ENCODE results near the gene PRPF19. TPM values are rescaled to one million over a fixed set of nuclear protein-coding genes. Genes with fewer than 3 reads are reported as not detected.

PRPF19 gene
- total and polyA plus RNA-seq, 7 donors, result 37.1 to 92.3 (median 41.2) TPM

- intact Hi-C loops (cut with DNase I), result no loop called here
- Histone ChIP-seq H3K4me1 (peaks cover 0 to 29% (median 25%) of the 10 kb centered on the region in 4 donors), H3K9me3 (no peaks in the 10 kb centered on the region), H3K27ac (peak within 1 kb of the TSS in 1 of 4 donors; percentile 26), H3K36me3 (peaks cover 26 to 41% (median 30%) of the 10 kb centered on the region in 4 donors), H3K27me3 (peaks cover 10 to 22% (median 10%) of the 10 kb centered on the region in 3 donors), H3K4me3 (peak within 1 kb of the TSS; percentile 45 to 68 (median 59))
- 0 to 1% methylated on average over 69 of the region's 69 CpGs for WGBS, 2 donors
- TF ChIP-seq POLR2AphosphoS5 (IDR thresholded peaks at IDR 0.05) (peak in 1 of 4 donors; percentile 10), EP300 (IDR thresholded peaks at IDR 0.05) (no peak)
- no peak for DNase-seq
Observed at GRCh38 chr11:60924110-60924905, 17.9 kb upstream of the PRPF19 start, which contains the start of gene TMEM132A. TMEM132A (plus strand) TSS chr11:60924460; CDS start chr11:60924634, 174 bp downstream.

GRCh38 chr11:60923800-60924109 lies 17.4 kb upstream of the PRPF19 start:
- no peaks in the 10 kb centered on the region for H3K9me3 ChIP-seq
- H3K27ac ChIP-seq, result no peak overlapping the region

GRCh38 chr11:60923326-60923725 lies 16.9 kb upstream of the PRPF19 start:
- intact Hi-C loops (cut with DNase I), result no loop called here
- no peak overlapping the region for H3K27ac ChIP-seq
- H3K4me3 ChIP-seq, result no peak overlapping the region
- H3K36me3 ChIP-seq, result peaks cover 26 to 41% (median 30%) of the 10 kb centered on the region in 4 donors
- no peak for DNase-seq
- H3K9me3 ChIP-seq, result no peaks in the 10 kb centered on the region
- H3K4me1 ChIP-seq, result peaks cover 0 to 35% (median 33%) of the 10 kb centered on the region in 4 donors
- 77 to 82% methylated on average over 5 of the region's 5 CpGs for WGBS, 2 donors
- H3K27me3 ChIP-seq, result peaks cover 10 to 22% (median 10%) of the 10 kb centered on the region in 3 donors
- TF ChIP-seq EP300 (IDR thresholded peaks at IDR 0.05), result no peak
- TF ChIP-seq POLR2AphosphoS5 (IDR thresholded peaks at IDR 0.05), result no peak
- TF ChIP-seq CTCF (IDR thresholded peaks at IDR 0.05), result no peak
- TF ChIP-seq POLR2A (IDR thresholded peaks at IDR 0.05), result no peak

More at GRCh38 chr11:60923800-60924109, 17.4 kb upstream of the PRPF19 start:
- H3K36me3 ChIP-seq, result peaks cover 26 to 41% (median 30%) of the 10 kb centered on the region in 4 donors
- 53 to 60% methylated on average over 6 of the region's 6 CpGs for WGBS, 2 donors
- H3K4me1 ChIP-seq, result peaks cover 0 to 35% (median 31%) of the 10 kb centered on the region in 4 donors
- peaks cover 10 to 22% (median 10%) of the 10 kb centered on the region in 3 donors for H3K27me3 ChIP-seq
- DNase-seq, result no peak
- intact Hi-C loops (cut with DNase I), result no loop called here
- peak overlapping the region in 3 of 4 donors; percentile 55 to 68 (median 63) for H3K4me3 ChIP-seq
- no peak for TF ChIP-seq CTCF (IDR thresholded peaks at IDR 0.05)
- no peak for TF ChIP-seq POLR2A (IDR thresholded peaks at IDR 0.05)
- TF ChIP-seq POLR2AphosphoS5 (IDR thresholded peaks at IDR 0.05), result no peak
- TF ChIP-seq EP300 (IDR thresholded peaks at IDR 0.05), result no peak

GRCh38 chr11:60922906-60923305 lies 16.5 kb upstream of the PRPF19 start:
- intact Hi-C loops (cut with DNase I), result no loop called here
- Histone ChIP-seq H3K4me1 (peaks cover 0 to 35% (median 33%) of the 10 kb centered on the region in 4 donors), H3K27me3 (peaks cover 10 to 22% (median 10%) of the 10 kb centered on the region in 3 donors), H3K27ac (no peak overlapping the region), H3K4me3 (no peak overlapping the region), H3K36me3 (peaks cover 26 to 41% (median 30%) of the 10 kb centered on the region in 4 donors), H3K9me3 (no peaks in the 10 kb centered on the region)
- DNase-seq, result no peak
- WGBS, 2 donors, result 91 to 93% methylated on average over 6 of the region's 6 CpGs
- TF ChIP-seq CTCF (IDR thresholded peaks at IDR 0.05) (no peak), POLR2A (IDR thresholded peaks at IDR 0.05) (no peak), EP300 (IDR thresholded peaks at IDR 0.05) (no peak), POLR2AphosphoS5 (IDR thresholded peaks at IDR 0.05) (no peak)

- DNase-seq, result no peak
- H3K4me1 ChIP-seq, result peaks cover 0 to 40% (median 33%) of the 10 kb centered on the region in 4 donors
- intact Hi-C loops (cut with DNase I), result no loop called here
Observed at GRCh38 chr11:60921777-60922335, 15.5 kb upstream of the PRPF19 start.

More at GRCh38 chr11:60921777-60922335, 15.5 kb upstream of the PRPF19 start:
- H3K27ac ChIP-seq, result no peak overlapping the region
- no peaks in the 10 kb centered on the region for H3K9me3 ChIP-seq
- H3K27me3 ChIP-seq, result peaks cover 10 to 22% (median 10%) of the 10 kb centered on the region in 3 donors
- no peak for TF ChIP-seq POLR2AphosphoS5 (IDR thresholded peaks at IDR 0.05)
- no peak for TF ChIP-seq CTCF (IDR thresholded peaks at IDR 0.05)
- no peak for TF ChIP-seq EP300 (IDR thresholded peaks at IDR 0.05)
- H3K4me3 ChIP-seq, result no peak overlapping the region
- peaks cover 26 to 41% (median 30%) of the 10 kb centered on the region in 4 donors for H3K36me3 ChIP-seq
- whole genome bisulfite sequencing, 2 donors, result 91 to 93% methylated on average over 23 of the region's 23 CpGs
